Lower lobe of right lung (tissue), 2 donors: Measurements from ENCODE around the gene HEYL. TPM values are rescaled to one million over a fixed set of nuclear protein-coding genes. Genes with fewer than 3 reads are reported as not detected.

ENCODE experiments used
- ATAC-seq, 2 donors: fragments of 200-7000 bp; cut with Tn5 transposase; one replicate each; pipeline ENCODE4 v1.9.1; 2020 to 2022; ENCODE audit warnings: mild to moderate bottlenecking in 2 of 2, moderate library complexity in 2 of 2
- DNase-seq: peaks from one replicate; pipeline ENCODE4 v3.0.0-alpha.2; 2020
- H3K27ac ChIP-seq: fragments of 200-600 bp; one replicate; pipeline ENCODE4 v1.8.0; 2022
- H3K27me3 ChIP-seq: fragments of 200-600 bp; one replicate; pipeline ENCODE4 v1.8.0; 2022; ENCODE audit warnings: low read depth
- H3K36me3 ChIP-seq: fragments of 200-600 bp; one replicate; pipeline ENCODE4 v1.8.0; 2022; ENCODE audit warnings: mild to moderate bottlenecking
- H3K4me1 ChIP-seq: fragments of 200-600 bp; one replicate; pipeline ENCODE4 v1.8.0; 2022
- H3K4me3 ChIP-seq: fragments of 200-600 bp; one replicate; pipeline ENCODE4 v1.8.0; 2022; ENCODE audit warnings: mild to moderate bottlenecking
- H3K9me3 ChIP-seq: fragments of 200-600 bp; one replicate; pipeline ENCODE4 v1.8.0; 2022
- intact Hi-C: fragments of 100-400 bp; cut with DNase I; formaldehyde crosslinking; loops from one replicate; pipeline ENCODE4 v1.11.0; 2022
- total RNA-seq: library from RNA; stranded (reverse); fragmentation: NEBNext Ultra II Directional; extraction: Animal tissue kit (Norgen Biotek cat#: 25700); gene quantifications from one replicate; pipeline ENCODE4 v1.2.1, GENCODE V29; 2021
- TF ChIP-seq, protein P1 (sequence below): fragments of 200-600 bp; IDR thresholded peaks from one replicate; pipeline ENCODE4 v1.8.0; 2022; ENCODE audit warnings: antibody characterized with exemption, mild to moderate bottlenecking
- donor health status: DM: no; HTN: yes; CAD: no; lungs with severe emphysema.

HEYL gene
- total RNA-seq, 1 donor from 2014 or later: 10.4 TPM

DNA sequence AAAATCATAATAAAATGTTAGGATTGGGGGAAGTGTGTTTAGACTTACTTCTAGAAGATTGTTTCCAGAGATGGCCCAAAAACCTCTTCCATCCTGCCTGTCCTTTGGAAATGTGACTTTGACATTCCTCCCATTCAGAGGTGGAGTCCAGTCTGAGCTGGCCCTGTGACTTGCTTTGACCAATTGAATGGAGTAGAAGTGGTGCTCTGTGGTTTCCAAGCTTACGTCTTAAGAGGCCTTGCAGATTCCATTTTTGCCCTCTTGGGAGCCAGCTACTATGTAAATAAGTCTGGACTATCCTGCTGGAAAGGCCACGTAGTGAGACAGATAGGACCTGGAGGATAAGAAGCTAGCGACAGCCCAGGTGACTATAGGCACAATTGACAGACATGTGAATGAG, 33.8 kb upstream of the HEYL start:
- Histone ChIP-seq H3K36me3 (no peaks in the 10 kb centered on the region), H3K9me3 (no peaks in the 10 kb centered on the region), H3K27ac (no peak overlapping the region), H3K4me3 (no peak overlapping the region), H3K27me3 (peaks cover 37% of the 10 kb centered on the region), H3K4me1 (peaks cover 18% of the 10 kb centered on the region)
- TF ChIP-seq, protein P1, sequence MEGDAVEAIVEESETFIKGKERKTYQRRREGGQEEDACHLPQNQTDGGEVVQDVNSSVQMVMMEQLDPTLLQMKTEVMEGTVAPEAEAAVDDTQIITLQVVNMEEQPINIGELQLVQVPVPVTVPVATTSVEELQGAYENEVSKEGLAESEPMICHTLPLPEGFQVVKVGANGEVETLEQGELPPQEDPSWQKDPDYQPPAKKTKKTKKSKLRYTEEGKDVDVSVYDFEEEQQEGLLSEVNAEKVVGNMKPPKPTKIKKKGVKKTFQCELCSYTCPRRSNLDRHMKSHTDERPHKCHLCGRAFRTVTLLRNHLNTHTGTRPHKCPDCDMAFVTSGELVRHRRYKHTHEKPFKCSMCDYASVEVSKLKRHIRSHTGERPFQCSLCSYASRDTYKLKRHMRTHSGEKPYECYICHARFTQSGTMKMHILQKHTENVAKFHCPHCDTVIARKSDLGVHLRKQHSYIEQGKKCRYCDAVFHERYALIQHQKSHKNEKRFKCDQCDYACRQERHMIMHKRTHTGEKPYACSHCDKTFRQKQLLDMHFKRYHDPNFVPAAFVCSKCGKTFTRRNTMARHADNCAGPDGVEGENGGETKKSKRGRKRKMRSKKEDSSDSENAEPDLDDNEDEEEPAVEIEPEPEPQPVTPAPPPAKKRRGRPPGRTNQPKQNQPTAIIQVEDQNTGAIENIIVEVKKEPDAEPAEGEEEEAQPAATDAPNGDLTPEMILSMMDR: no peak
- DNase-seq (no peak), ATAC-seq (no peak)
- intact Hi-C loops: no loop called here

DNA sequence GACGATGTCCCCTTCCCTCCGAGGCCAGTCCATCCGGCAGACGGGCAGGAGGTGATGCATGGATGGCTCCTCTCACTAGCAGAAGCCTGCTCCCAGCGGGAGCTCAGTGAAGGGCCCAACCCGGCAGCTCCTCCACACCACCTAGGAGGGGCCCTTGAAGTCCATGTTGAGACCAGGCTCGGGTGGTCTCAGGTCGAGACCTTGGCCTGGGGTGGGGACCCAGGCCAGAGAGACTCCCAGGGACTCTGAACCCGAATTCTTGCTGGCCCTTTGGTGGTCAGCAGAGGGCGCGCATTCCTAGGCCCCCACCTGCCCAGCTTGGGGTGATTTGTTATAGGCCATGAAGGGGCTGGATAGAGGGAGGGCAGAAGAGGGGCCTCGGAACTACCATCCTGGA, 33.1 kb upstream of the HEYL start:
- intact Hi-C loops: no loop called here
- TF ChIP-seq, protein P1: peak; percentile 37
- H3K27me3 ChIP-seq: peaks cover 37% of the 10 kb centered on the region
- ATAC-seq (peak; percentile 11 to 27), DNase-seq (no peak)
- H3K4me1 ChIP-seq: peaks cover 18% of the 10 kb centered on the region
- peak overlapping the region; percentile 58 for H3K4me3 ChIP-seq
- no peak overlapping the region for H3K27ac ChIP-seq
- no peaks in the 10 kb centered on the region for H3K9me3 ChIP-seq
- H3K36me3 ChIP-seq: no peaks in the 10 kb centered on the region

DNA sequence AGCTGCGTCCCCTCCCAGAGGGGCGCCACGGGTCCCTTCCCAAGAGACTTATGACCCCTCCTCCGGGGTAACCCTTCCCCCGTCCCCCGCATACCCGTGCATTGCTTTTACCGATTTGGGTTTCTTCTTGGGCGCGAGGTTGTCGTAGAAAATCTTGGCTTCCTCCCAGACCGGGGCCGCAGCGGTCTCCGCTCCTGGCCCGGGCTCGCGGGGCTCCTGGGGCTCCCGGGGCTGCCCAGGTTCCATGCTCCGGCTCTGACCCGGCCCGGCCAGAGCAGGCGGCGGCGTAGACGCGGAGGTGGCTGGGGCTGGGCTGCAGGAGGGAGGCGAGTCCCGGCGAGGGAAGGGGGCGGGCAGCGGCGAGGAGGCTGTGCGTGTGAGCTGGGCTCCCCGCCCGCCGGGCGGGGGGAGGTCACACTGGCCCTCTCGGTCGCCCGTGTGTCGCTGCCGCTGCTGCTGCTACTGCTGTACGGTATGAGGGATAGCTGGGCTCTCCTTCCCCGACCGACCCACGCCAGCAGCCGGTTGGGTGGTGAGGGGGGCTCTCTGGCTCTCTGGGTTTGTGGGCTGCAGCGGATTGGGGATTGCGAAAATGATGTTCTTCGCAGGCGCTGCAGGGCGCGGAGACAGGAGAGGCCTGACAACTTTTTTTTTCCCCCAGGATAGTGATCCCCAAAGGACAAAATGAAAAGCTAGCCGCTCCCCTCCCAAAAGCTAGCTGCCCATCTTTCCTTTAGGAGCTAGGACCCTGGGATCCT, 32.5 kb upstream of the HEYL start, which contains the start of gene NT5C1A:
TSS of gene NT5C1A (minus strand) at position 315 of the 758 bp plus-strand sequence. CDS start at position 246, 69 bp downstream.
- peak; percentile 70 to 71 for ATAC-seq
- Histone ChIP-seq H3K4me1 (peaks cover 18% of the 10 kb centered on the region), H3K36me3 (no peaks in the 10 kb centered on the region), H3K9me3 (no peaks in the 10 kb centered on the region), H3K27ac (no peak within 1 kb of the TSS), H3K27me3 (peaks cover 37% of the 10 kb centered on the region), H3K4me3 (peak within 1 kb of the TSS; percentile 58)
- intact Hi-C loops: no loop called here
- DNase-seq: no peak
- TF ChIP-seq, protein P1: no peak

DNA sequence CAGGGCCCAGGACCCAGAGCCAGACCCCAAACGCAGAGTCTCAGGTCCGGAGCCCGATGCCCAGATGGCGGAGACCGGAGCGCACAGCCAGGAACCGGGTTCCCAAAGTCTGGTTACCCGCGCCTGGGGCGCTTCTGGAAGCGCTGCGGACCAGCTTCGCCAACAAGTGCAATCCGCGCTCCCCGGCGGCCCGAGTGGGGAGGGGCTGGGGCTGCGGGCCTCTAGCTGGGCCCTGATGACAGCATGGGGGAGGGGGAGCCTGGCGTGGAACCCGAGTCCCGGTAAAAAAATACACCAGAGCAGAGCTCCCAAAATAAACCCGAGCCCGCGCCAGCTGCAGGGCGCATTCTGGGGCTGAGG, 32.0 kb upstream of the HEYL start:
- H3K4me1 ChIP-seq: peaks cover 18% of the 10 kb centered on the region
- intact Hi-C loops: no loop called here
- TF ChIP-seq, protein P1: no peak
- H3K27me3 ChIP-seq: peaks cover 37% of the 10 kb centered on the region
- peak overlapping the region; percentile 58 for H3K4me3 ChIP-seq
- peak; percentile 40 to 46 for ATAC-seq
- H3K9me3 ChIP-seq: no peaks in the 10 kb centered on the region
- no peak for DNase-seq
- H3K36me3 ChIP-seq: no peaks in the 10 kb centered on the region
- no peak overlapping the region for H3K27ac ChIP-seq

DNA sequence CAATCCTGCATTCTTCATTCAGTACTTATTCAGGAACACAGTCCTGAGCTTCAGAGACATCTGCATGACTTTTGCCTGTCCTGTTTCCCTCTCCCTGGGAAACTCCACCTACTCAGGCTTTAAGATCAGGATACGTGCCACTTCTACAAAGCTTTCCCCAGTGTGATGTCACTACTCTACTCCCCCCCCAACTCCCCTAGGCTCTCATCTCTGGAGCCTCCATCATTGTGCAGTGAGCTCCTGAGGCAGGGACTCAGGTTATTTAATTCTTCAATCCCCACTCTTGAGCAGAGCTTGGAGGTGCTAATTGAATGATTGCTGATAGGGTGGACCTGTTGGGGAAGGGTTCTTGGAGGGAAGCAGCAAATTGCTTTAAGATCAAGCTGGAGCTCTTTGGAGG, 31.2 kb upstream of the HEYL start:
- ATAC-seq: no peak
- H3K4me3 ChIP-seq: no peak overlapping the region
- H3K36me3 ChIP-seq: no peaks in the 10 kb centered on the region
- peaks cover 18% of the 10 kb centered on the region for H3K4me1 ChIP-seq
- TF ChIP-seq, protein P1: no peak
- intact Hi-C loops: no loop called here
- no peak for DNase-seq
- H3K27me3 ChIP-seq: peaks cover 37% of the 10 kb centered on the region
- H3K9me3 ChIP-seq: no peaks in the 10 kb centered on the region
- no peak overlapping the region for H3K27ac ChIP-seq
